Erythroblast (primary cell): ENCODE results near the gene LRRC53.

Experiments used
- GATA1 ChIP-seq: IDR thresholded peaks from 2 replicates; pipeline ENCODE4 v1.6.1; 2011; ENCODE audit warnings: low read depth, mild to moderate bottlenecking, control low read depth, low read length, moderate library complexity
- POLR2A ChIP-seq: IDR thresholded peaks from 2 replicates; pipeline ENCODE4 v1.6.1; 2011; ENCODE audit warnings: mild to moderate bottlenecking, low read length

DNA sequence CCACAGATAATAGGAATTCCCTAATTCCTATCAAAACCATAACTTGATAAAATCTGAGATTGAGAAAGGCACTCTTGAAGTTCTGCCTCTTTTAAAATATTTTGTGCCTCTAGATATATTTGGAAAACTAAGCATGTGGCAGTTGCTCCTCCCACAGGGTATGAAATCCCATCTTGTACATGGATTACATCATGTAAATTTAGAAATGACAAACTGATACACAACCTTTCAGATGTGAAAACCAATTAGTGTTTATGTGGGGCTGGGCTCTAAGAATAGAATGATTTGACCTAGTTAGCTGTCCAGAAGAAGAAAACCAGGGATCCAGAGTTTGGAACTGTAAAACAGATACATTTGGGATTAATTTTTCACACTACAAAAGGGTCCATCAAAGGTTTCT lies 15.7 kb downstream of the LRRC53 start:
- no peak for TF ChIP-seq POLR2A
- no peak for TF ChIP-seq GATA1
